NCI-H1930 (cell line): Measurements from ENCODE around the gene PRKCB.
A peak's percentile ranks its signal among the peaks of the same experiment; 100 is the strongest.

Experiments used
- DNase-seq, 2 experiments: peaks; one replicate each; lab custom pipeline; 2025; lab: John Stamatoyannopoulos, UW

Gene PRKCB

DNA sequence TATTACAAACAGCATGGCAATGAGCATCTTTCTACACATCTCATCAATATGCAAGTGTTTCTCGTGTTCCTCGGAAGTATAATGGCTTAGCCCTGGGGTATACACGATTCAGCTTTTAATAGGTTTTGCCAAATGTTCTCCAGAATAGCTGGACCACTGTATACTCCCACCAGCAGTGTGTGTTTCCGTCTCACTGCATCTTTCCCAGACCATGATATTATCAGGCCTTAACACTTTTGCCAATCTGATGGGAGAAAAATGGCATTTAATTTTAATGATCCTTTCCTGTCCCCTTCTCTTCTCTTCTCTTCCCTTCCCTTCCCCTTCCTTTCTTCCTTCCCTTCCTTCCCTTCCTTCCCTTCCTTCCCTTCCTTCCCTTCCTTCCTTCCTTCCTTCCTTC, 30.8 kb downstream of the PRKCB start:
- DNase-seq: no peak

DNA sequence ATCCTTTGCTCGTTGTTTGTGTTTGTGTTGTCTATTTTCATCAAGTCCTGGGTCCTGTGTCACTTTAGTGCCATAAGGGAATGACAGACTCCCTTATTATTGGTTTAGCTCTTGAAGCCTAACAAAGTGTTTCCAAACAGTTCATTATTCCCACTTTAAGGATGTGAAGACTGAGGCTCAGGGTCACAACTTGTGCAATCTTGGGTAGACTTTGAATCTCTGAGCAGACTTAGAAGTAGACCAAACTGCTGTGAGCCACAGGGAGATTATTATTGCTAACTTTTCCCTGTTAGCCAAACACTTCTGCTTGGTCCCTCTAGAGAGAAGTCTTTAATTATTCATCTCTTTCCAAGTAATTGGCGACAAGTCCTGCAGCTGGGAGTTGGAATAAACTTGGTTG, 31.8 kb downstream of the PRKCB start:
- DNase-seq: no peak

DNA sequence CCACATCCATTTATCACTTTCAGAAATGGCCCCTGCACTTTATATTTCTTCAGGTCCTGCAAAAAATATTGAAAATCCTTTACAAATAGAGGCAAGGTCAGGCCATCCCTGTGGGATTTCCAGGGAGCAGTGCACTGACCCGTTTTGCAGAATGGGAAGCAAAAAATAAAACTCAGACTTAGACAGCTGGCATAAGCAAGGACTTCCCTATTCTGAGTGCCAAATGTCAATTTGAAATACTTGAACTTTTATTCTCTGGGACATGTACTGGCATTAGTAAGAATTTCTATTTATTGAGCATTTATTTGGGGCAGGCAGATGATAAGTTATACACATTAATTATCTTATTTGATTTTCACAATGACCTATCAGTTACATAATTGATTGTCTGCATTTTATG, 32.4 kb downstream of the PRKCB start:
- DNase-seq: no peak

DNA sequence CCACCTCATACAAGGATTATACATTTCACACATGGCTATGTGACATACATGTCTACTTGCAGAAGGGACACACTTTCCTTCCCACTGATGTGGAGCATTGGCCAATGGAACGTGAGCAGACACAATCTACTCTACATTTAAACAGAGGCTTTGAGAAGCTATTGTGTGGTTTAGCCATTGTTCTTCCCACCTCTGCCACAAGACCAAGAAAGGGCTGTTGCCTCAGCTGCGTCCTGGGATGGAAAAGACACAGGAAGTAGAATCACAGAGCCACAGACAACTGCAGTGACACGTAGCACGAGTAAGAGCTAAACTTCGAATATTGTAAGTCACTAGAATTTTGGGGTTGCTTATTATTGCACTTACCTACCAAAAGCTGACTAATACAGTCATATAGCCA, 33.3 kb downstream of the PRKCB start:
- peak in 1 of 2 experiments; percentile 17 for DNase-seq

DNA sequence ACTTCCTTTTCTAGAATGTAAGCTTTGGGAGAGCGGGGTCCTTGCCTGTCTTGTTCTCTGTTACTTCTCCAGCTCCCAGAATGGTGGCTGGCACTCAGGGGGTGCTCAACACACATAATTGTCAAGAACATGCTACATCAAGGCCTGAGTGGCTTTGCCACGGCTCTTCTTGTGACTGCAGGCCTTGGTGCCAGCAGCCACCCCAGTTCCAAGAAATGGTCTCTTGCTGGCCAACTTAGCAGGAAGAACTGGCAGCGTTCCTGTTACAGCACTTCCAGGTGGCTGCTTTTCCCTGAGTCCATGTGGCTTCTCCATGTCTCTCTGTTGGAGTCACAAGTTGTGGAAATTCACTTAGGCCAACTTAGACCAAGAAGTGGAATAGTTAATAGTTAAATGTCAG, 36.1 kb downstream of the PRKCB start:
- DNase-seq: no peak

DNA sequence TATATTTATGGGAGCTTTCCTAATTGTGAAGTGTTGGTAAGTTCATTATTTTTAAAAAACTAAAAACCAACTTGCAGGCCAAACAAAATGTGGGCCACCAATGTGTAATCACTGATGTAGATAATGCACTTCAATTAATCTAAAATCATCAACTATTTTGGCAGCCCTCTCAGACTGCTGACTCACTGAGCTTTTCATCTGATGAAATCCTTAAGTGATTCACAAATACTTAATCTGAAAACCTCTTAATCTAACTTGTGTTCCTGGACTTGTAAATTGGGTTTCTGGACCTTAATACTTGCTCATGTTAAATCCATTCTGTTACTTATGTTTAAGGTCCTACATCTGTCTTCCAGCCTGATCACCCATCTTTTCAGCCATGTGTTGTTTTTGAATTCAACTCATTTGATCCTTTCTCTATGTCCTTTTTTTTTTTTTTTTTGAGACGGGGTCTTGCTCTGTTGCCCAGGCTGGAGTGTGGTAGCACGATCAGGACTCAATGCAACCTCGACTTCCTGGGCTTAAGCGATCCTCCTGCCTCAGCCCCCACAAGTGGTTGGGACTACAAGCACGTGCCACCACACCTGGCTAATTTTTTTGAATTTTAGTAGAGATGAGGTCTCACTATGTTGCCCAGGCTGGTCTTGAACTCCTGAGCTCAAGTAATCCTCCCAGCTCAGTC, 39.0 kb downstream of the PRKCB start:
- no peak for DNase-seq

DNA sequence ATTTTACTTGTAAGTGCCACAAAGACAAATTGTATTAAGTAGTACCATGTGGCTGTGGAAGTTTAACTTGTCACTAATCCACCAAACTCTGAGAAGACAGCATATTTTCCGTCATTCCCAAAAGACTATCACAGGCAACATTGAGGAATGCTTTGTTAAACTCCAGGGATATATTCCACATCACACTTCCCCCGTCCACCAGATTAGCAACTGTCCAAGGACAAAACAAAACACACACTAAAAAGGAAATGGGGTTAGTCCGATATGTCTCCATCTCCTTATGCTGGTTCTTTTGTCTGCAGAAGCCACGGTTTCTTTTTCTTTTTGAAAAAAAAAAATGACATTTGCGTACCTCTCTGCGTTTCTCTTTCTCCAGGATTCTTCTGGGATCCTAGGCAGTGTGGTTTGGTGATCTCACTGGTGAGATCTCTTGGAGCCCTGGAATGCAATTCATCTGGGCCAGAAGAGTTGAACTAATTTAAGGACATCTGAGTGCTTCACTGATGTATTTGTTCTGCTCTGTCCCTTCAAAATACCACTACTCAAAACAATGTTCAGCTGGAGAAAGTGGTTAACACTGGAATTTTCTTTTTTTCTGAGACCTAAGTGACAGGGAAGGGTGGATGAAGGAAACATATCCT, 40.6 kb downstream of the PRKCB start:
- no peak for DNase-seq

DNA sequence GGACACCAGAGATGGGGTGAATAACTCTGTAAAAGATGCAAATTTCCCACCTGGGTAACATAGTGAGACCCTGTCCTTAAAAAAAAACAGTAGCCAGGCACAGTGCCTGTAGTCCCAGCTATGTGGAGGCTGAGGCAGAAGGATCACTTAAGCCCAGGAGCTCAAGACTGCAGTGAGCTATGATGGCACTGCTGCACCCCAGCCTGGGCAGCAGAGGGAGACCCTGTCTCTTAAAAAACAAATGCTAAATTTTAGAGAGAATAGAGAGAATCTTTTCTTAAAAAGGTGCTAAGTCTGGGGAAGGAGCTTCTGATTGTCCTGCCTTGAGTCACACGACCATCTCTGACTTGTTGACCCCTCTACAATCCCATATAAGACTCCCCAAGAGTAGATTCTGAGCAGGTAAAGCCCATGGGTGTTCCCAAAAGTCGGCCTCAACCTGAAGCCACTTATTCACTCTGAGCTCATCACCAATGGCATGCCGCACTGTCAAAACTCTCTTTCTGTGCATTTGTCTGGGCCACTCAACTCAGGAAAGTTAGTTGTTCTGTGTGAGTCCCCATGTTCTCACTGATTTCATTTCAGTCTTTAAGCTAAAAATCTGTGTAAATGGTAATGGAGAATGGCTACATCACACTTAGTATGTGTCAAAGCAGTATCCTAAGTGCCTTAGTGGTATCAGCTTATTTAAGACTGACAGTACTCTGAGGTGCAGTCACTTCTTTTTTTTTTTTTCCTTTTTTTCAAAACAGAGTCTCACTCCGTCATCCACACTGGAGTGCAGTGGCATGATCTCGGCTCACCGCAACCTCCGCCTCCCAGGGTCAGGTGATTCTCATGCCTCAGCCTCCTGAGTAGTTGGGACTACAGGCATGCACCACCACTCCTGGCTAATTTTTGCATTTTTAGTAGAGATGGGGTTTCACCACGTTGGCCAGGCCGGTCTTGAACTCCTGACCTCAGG, 41.6 kb downstream of the PRKCB start:
- DNase-seq: no peak

DNA sequence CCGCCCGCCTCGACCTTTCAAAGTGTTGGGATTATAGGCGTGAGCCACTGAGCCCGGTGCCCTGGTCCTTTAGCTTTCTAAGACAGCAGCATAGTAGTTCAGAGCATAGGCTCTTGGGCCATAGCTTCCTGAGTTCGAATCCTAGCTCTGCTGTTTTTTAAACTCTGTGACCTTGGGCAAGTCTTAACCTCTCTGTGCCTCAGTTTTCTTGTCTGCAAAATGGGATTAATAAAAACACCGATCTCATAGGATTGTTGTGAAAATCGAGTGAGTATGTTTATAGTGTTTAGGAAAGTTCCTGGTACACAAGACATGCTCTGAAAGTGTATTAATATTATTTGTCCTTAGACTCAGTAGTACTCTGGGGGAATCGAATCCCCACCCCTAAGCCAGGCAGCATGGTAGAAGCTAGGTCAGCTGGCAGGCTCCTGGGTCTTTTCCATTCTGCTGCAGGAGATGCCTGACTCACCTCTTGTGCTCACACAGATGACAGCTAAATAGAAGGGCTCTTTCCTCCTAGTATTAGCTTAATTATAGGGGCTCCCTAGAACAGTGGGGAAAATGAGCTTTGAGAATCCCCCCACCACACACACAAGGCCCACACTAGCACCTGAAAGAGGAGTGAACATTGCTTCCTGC, 44.1 kb downstream of the PRKCB start:
- no peak for DNase-seq

DNA sequence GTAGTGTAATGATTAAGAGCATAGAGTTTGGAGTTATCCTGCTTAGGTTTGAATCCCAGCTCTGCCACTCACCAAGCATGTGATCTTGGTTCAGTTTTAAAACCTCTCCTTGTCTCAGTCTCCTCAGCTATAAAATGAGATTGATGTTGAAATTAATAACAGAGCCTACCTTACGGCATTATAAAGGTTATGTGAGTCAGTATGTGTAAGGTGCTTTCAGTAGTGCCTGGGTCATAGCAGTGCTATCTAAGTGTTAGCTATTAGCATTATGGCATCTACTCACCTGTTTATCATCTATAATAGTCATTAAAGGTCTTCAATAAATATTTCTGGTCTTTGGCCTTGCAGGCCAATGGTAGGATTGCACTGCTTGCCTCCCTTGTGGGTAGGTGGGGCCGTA, 53.4 kb downstream of the PRKCB start:
- DNase-seq: no peak

DNA sequence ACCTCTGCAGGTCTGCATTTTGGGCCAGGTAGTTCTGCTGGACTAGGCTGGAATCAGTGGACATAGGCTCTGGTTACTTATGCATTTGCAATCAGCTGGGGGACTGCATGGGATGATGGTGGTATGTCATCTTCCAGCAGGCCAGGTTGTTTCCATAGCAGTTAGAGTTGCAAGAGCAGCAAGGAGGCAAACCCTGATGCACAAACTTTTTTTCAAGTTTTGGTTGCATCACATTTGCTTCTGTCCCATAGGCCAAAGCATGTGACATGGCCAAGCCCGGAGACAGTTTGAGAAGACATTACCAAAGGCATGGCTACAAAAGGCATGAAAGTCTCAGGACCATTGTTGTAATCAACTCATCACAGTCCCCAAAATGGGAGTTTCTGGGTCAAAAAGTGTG, 58.2 kb downstream of the PRKCB start:
- no peak for DNase-seq

DNA sequence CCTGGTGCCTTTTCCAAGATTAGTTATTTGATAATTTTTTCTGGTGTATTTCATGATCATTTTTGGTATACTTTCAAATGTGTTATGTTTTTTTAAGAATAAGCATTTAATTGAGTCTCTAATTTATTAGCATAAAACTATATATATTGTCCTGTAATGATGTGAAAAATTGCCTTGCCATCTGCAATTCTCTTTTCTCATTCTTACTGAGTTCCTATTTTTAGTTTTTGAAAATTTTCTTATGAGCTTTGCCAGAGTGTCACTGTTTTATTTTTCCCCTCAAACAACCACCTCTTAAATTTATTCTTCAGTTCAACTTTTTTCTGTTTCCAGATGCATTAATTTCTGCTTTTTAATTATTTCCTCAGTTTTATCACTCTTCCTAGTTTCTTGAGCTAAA, 59.3 kb downstream of the PRKCB start:
- DNase-seq: no peak

DNA sequence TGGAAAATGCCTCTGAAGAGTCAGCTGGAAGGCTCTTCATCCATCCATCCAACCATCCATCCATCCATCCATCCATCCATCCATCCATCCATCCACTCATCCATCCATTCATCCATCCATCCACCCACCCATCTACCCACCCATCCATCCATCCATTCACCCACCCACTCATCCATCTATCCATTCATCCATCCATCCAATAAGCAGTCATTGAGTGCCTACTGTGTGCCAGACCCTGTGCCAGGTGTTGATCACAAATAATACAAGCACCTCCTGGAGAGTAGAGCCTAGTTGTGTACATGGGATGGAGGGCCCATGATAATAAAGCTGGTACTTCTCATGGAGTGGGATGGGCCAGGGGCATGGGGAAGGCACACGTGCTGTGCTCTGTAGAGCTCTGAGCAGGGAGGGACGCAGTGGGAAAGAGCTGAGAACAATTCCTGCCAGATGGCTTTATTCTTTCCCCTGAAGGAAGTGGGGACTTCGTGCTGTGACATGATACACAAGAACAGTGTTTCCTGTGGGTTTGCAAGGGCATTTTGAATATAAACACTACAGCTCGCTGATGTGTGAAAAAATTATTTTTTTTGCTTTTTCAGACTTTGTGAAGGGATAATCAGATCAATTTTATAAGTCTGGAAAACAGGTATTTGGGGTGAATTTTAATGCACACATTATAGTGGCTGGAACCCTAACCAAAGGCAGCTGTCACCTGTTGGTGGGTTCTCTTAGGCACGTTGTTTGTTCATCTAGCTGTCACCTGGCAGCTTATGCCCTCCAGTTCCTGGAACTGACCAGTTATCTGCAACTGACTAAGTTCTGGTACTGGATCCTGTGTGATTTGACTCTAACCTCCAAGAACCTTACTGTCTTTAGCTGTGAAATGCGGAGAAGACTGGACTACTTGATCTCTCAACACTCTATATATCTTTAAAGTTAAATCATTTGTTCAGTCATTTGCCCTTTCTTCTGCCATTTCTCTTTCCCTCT, 61.3 kb downstream of the PRKCB start:
- DNase-seq: no peak

DNA sequence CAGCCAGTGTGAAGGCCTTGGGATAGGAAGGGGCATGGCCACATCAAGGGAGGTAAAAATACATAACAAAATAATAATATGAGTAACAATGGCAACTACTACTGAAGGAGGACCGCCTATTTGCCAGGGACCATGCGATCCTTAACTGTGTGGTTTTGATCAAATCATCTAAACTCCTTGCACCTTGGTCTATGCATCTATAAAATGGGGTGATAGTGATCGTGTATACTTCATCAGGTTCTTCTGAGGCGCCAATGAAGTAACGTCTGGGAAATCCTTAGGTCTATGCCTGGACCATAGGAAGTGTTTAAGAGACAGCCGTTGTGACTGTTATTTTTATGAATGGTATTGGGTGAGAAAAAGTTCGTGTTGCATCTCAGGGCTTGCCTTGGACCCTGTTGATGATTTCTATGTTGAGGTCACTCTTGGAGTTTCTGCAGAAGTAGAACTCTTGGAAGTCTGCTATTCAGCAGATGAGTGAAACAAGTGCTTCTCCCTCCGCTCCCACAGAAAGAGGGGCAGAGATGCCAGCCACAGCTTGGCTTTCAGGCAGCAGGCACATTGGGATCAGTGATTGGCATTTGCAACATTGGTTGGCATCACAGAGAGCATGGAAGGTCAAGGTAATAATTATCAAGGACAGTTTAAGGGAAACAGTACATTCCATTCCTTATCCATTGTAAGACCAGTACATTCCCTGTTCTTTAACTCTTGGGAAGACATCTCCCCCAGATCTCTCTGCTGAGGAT, 63.1 kb downstream of the PRKCB start:
- DNase-seq: no peak

DNA sequence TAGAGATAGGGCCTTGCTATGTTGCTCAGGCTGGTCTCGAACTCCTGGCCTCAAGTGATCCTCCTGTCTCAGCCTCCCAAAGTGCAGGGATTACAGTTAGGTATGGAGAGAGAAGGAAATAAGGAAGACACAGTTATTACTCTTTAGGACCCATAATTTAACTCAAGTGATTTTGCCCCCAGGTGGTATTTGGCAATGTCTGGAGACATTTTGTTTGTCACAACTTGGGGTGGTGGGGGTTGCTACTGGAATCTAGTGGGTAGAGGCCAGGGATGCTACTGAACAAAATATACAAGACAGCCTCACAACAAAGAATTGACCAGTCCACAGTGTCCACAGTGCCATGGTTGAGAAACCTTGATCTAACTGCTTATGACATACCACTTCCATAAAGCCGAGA, 64.1 kb downstream of the PRKCB start:
- no peak for DNase-seq

DNA sequence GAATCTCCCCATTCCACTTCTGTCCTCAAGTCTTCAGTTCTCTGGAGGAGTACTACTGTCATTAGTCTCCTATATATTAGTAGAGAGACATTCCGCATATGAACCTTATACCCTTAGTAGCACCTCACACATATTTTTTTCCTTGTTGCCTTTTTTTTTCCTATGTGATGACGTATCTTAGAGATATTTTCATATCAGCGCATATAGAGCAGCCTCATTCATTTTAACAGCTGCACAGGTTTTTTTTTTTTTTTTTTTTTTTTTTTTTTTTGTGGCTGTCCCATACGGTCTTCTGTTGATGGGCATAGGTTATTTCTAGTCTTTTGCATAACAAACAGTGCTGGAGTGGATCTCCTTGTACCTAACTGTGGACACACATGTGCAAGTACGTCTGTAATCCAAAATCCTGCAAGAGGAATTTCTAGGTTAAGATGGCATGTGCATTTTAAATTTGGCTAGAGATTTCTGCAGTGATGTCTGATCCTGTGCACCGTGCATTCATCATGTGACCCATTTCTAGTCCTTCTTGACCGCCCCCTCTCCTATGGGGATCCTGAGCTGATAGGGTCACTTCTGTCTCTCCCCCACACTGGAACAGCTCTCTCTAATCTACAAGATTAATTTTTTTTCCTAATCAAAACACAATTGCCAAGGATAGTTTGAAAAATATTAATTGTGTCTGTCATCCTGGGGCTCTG, 64.8 kb downstream of the PRKCB start:
- no peak for DNase-seq

DNA sequence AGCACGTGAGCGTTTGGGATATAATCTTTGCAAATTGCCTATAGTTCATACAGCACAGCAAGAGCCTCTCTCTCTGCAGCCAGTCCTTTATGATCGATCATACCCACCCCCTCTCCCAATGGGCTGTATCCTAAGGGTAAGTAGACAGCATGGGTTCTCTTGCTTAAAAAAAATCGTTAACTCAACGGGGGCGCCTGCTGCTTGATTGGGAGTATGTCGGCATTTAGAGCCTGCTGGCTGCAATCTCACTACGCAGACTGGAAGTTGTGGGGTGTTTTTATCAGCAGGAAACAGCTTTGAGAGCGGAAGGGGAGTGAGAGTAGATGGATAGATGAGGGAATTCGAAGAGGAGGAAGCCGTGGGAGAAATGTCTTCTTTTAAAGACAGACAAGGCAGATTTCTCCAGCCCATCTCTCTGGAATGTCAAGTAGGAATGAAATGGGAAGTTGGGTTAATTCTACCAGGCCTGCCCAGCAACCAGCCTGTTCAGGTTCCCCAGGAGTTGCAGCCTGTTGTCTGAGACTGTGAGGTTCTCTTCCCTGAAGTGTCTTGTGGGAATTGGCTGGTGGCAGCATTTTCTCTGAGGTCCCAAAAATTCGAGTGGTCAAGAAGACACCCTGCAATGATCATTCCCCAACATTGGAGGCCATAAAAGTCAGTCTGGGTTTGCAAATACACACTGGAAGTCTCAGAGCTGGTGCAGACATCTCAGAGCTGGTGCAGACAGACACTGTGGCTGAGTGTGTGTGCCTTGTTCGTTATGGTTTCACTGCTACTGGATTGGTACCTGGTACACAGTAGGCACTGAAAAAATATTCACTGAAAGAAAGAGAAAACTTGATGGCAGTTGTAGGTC, 65.6 kb downstream of the PRKCB start:
- no peak for DNase-seq

DNA sequence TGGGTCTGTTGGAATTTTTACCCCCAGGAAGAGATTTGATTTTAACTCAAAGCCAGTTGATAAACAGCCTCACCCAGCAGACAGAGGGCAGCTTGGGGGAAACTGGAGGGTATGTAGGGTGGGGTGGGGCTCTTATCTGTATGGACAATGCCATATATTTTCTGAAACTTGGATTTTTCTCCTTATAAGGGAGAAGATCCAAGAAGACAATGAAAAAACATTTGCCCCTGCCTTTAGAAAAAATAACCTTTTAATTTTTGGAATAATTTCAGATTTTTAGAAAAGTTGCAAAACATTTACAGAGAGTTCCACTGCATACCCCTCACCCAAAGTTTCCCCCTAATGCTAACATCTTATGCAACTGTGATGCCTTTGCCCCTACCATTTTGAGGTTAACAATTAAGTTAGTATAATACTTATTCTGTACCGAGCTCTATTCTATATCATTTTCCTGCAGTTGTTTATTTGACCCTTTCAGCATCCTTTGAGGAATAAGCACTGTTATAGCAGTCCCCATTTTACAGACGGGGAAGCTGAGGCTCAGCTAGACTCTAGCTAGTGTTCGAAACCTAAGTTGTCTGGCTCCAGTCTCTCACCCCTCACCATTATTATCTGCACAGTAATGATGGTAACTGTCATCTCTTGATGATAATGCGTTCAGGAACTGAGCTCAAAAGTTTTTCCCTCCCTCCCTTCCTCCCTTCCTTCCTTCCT, 66.4 kb downstream of the PRKCB start:
- DNase-seq: no peak
